ENCODE results near the gene TXN. TPM values are rescaled to one million over a fixed set of nuclear protein-coding genes. Genes with fewer than 3 reads are reported as not detected.
A peak's percentile ranks its signal among the peaks of the same experiment; 100 is the strongest.

Gene TXN
- total RNA-seq, 1 experiment from 2014 or later: 1,260 TPM

GRCh38 chr9:110288503-110288902, 32.2 kb upstream of the TXN start:
- no peaks in the 10 kb centered on the region for H3K27me3 ChIP-seq (ENCODE audit: insufficient read depth, low read depth)
- no peaks in the 10 kb centered on the region for H3K9me2 ChIP-seq (ENCODE audit: insufficient read depth)
- H4K20me1 ChIP-seq (ENCODE audit: insufficient read depth): no peaks in the 10 kb centered on the region
- H3K4me3 ChIP-seq: no peak overlapping the region
- POLR2A ChIA-PET (ENCODE audit: unreplicated experiment): no interaction called here
- CTCF ChIA-PET: no interaction called here
- H3K36me3 ChIP-seq (ENCODE audit: low read depth): no peaks in the 10 kb centered on the region
- no peaks in the 10 kb centered on the region for H3K79me2 ChIP-seq (ENCODE audit: low read depth)
- H2AFZ ChIP-seq: no peak overlapping the region
- peaks cover 62% of the 10 kb centered on the region for H3K4me1 ChIP-seq (replicated peaks; ENCODE audit: insufficient read depth)
- intact Hi-C loops (cut with micrococcal nuclease; ENCODE audit: unreplicated experiment): no loop called here
- TF ChIP-seq EZH2 (IDR thresholded peaks at IDR 0.05; ENCODE audit: low read depth) (no peak), CTCF (conservative IDR thresholded peaks at IDR 0.05) (no peak)
- H3F3A ChIP-seq (ENCODE audit: insufficient read depth, low read depth): peaks cover 37% of the 10 kb centered on the region
- no TSS peak for BruUV-seq (replicated peaks)
- no peaks in the 10 kb centered on the region for H3K9me3 ChIP-seq (ENCODE audit: insufficient read depth, low read depth)
- H3K4me2 ChIP-seq: no peak overlapping the region
- DNase-seq: no peak
- no peak overlapping the region for H3K27ac ChIP-seq

DNA sequence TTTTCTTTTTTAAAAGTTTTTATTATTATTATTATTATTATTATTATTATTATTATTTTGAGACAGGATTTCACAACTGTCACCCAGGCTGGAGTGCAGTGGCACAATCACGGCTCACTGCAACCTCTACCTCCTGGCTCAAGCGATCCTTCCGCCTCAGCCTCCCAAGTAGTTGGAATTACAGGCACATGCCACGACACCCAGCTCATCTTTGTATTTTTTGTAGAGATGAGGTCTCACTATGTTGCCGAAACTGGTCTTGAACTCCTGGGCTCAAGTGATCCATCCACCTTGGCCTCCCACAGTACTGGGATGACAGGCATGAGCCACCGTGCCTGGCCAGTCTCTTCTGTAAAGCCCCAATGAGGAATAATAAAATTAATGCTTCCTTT, 31.0 kb upstream of the TXN start:
- ChIA-PET POLR2A (ENCODE audit: unreplicated experiment) (no interaction called here), CTCF (interaction anchor here (0.6 kb wide), 1 partner anchor 141 kb away, joined by 3 read pairs; no protein-coding TSS in a partner anchor)
- H3K36me3 ChIP-seq (ENCODE audit: low read depth): no peaks in the 10 kb centered on the region
- H3K9me3 ChIP-seq (ENCODE audit: insufficient read depth, low read depth): no peaks in the 10 kb centered on the region
- H3K9me2 ChIP-seq (ENCODE audit: insufficient read depth): no peaks in the 10 kb centered on the region
- peak overlapping the region; percentile 4; the same call in 1 of the 2 replicates for H3K27ac ChIP-seq
- H3K27me3 ChIP-seq (ENCODE audit: insufficient read depth, low read depth): no peaks in the 10 kb centered on the region
- H3K4me2 ChIP-seq: no peak overlapping the region
- no TSS peak for BruUV-seq (replicated peaks)
- no peak overlapping the region for H3K4me3 ChIP-seq
- TF ChIP-seq CTCF (conservative IDR thresholded peaks at IDR 0.05) (no peak), EZH2 (IDR thresholded peaks at IDR 0.05; ENCODE audit: low read depth) (no peak)
- intact Hi-C loops (cut with micrococcal nuclease; ENCODE audit: unreplicated experiment): no loop called here
- no peaks in the 10 kb centered on the region for H4K20me1 ChIP-seq (ENCODE audit: insufficient read depth)
- H2AFZ ChIP-seq: no peak overlapping the region
- peaks cover 60% of the 10 kb centered on the region for H3K4me1 ChIP-seq (replicated peaks; ENCODE audit: insufficient read depth)
- no peaks in the 10 kb centered on the region for H3K79me2 ChIP-seq (ENCODE audit: low read depth)
- peaks cover 31% of the 10 kb centered on the region for H3F3A ChIP-seq (ENCODE audit: insufficient read depth, low read depth)
- DNase-seq: no peak

GRCh38 chr9:110284211-110284844, 28.0 kb upstream of the TXN start:
- Histone ChIP-seq H2AFZ (0 out of 2 replicates have a peak overlapping the region, but pooled peaks have one; percentile 50), H3K9me3 (ENCODE audit: insufficient read depth, low read depth) (no peaks in the 10 kb centered on the region), H3K27ac (peak overlapping the region; percentile 33), H3K4me3 (no peak overlapping the region), H3K27me3 (ENCODE audit: insufficient read depth, low read depth) (no peaks in the 10 kb centered on the region), H3F3A (ENCODE audit: insufficient read depth, low read depth) (peaks cover 17% of the 10 kb centered on the region), H4K20me1 (ENCODE audit: insufficient read depth) (no peaks in the 10 kb centered on the region), H3K4me1 (replicated peaks; ENCODE audit: insufficient read depth) (peaks cover 51% of the 10 kb centered on the region), H3K4me2 (peak overlapping the region; percentile 35), H3K36me3 (ENCODE audit: low read depth) (no peaks in the 10 kb centered on the region), H3K9me2 (ENCODE audit: insufficient read depth) (no peaks in the 10 kb centered on the region), H3K79me2 (ENCODE audit: low read depth) (no peaks in the 10 kb centered on the region)
- POLR2A ChIA-PET (ENCODE audit: unreplicated experiment): no interaction called here
- TF ChIP-seq CTCF (conservative IDR thresholded peaks at IDR 0.05): no peak
- no peak for TF ChIP-seq EZH2 (IDR thresholded peaks at IDR 0.05; ENCODE audit: low read depth)
- BruUV-seq (replicated peaks): no TSS peak
- no peak for DNase-seq
- CTCF ChIA-PET: no interaction called here
- intact Hi-C loops (cut with micrococcal nuclease; ENCODE audit: unreplicated experiment): no loop called here

Measured in PC-9 (cell line).